HEK293T (cell line): ENCODE measurements around the gene KMT2A.

Source experiments
- CTCF ChIA-PET: fragments of 350-600 bp; formaldehyde crosslinking; extraction: SDS; loops from one replicate; lab custom pipeline; 2021; ENCODE audit warnings: antibody characterized with exemption, inconsistent platforms; lab: Yijun Ruan, JAX
- POLR2A ChIA-PET: fragments of 350-600 bp; formaldehyde crosslinking; extraction: SDS; loops from one replicate; lab custom pipeline; 2020; ENCODE audit warnings: antibody characterized with exemption, inconsistent platforms; lab: Yijun Ruan, JAX
- DNase-seq: peaks from one replicate; pipeline ENCODE4 v3.0.0; 2012; ENCODE audit warnings: mixed read lengths; ENCODE audit errors: extremely low spot score
- ARNT ChIP-seq: fragments of 450-650 bp; IDR thresholded peaks from 2 replicates; pipeline ENCODE4 v1.6.1; 2017; ENCODE audit warnings: mild to moderate bottlenecking
- BHLHE40 ChIP-seq: fragments of 450-650 bp; IDR thresholded peaks from 2 replicates; pipeline ENCODE4 v1.6.1; 2016; ENCODE audit warnings: mild to moderate bottlenecking, moderate library complexity, borderline replicate concordance
- CTBP1 ChIP-seq: fragments of 450-650 bp; IDR thresholded peaks from 2 replicates; pipeline ENCODE4 v1.6.1; 2016; ENCODE audit warnings: borderline replicate concordance
- ELF4 ChIP-seq: fragments of 450-650 bp; IDR thresholded peaks from 2 replicates; pipeline ENCODE4 v1.6.1; 2017; ENCODE audit warnings: antibody characterized with exemption
- FOXA1 ChIP-seq: fragments of 450-650 bp; IDR thresholded peaks from 2 replicates; pipeline ENCODE4 v1.6.1; 2016; ENCODE audit warnings: mild to moderate bottlenecking
- FOXK2 ChIP-seq: fragments of 450-650 bp; IDR thresholded peaks from 2 replicates; pipeline ENCODE4 v1.6.1; 2016; ENCODE audit warnings: mild to moderate bottlenecking
- FOXM1 ChIP-seq: fragments of 450-650 bp; IDR thresholded peaks from 2 replicates; pipeline ENCODE4 v1.6.1; 2017; ENCODE audit warnings: mild to moderate bottlenecking, borderline replicate concordance
- HDGF ChIP-seq: fragments of 450-650 bp; IDR thresholded peaks from 2 replicates; pipeline ENCODE4 v1.6.1; 2017; ENCODE audit warnings: antibody characterized with exemption, borderline replicate concordance
- L3MBTL2 ChIP-seq: fragments of 450-650 bp; conservative IDR thresholded peaks from 2 replicates; pipeline ENCODE4 v1.6.1; 2016; ENCODE audit warnings: mild to moderate bottlenecking
- LEF1 ChIP-seq: fragments of 450-650 bp; IDR thresholded peaks from 2 replicates; pipeline ENCODE4 v1.6.1; 2017; ENCODE audit warnings: mild to moderate bottlenecking, borderline replicate concordance
- NFRKB ChIP-seq: fragments of 450-650 bp; IDR thresholded peaks from 2 replicates; pipeline ENCODE4 v1.6.1; 2016; ENCODE audit warnings: mild to moderate bottlenecking, moderate library complexity
- PKNOX1 ChIP-seq: fragments of 450-650 bp; IDR thresholded peaks from 2 replicates; pipeline ENCODE4 v1.6.1; 2016
- SP1 ChIP-seq: fragments of 450-650 bp; IDR thresholded peaks from 2 replicates; pipeline ENCODE4 v1.6.1; 2017
- SUZ12 ChIP-seq: fragments of 450-650 bp; IDR thresholded peaks from 2 replicates; pipeline ENCODE4 v1.6.1; 2016; ENCODE audit warnings: mild to moderate bottlenecking
- TARDBP ChIP-seq: fragments of 450-650 bp; IDR thresholded peaks from 2 replicates; pipeline ENCODE4 v1.6.1; 2016
- ZNF384 ChIP-seq: fragments of 450-650 bp; IDR thresholded peaks from 2 replicates; pipeline ENCODE4 v1.6.1; 2016

Gene KMT2A

GRCh38 chr11:118532852-118533768 lies 96.8 kb downstream of the KMT2A start:
- ChIA-PET CTCF (no interaction called here), POLR2A (no interaction called here)
- TF ChIP-seq FOXM1: no peak
- no peak for TF ChIP-seq FOXA1
- TF ChIP-seq ZNF384: no peak
- TF ChIP-seq ARNT: no peak
- no peak for TF ChIP-seq ELF4
- no peak for TF ChIP-seq FOXK2
- TF ChIP-seq SP1: no peak
- TF ChIP-seq HDGF: no peak
- TF ChIP-seq SUZ12: no peak
- no peak for TF ChIP-seq L3MBTL2
- TF ChIP-seq NFRKB: no peak
- TF ChIP-seq LEF1: no peak
- TF ChIP-seq PKNOX1: no peak
- no peak for TF ChIP-seq TARDBP
- TF ChIP-seq CTBP1: no peak
- no peak for TF ChIP-seq BHLHE40
- DNase-seq: no peak

GRCh38 chr11:118533769-118534729 lies 97.8 kb downstream of the KMT2A start:
- ChIA-PET CTCF (no interaction called here), POLR2A (no interaction called here)
- TF ChIP-seq PKNOX1: no peak
- DNase-seq: no peak

GRCh38 chr11:118535261-118535660 lies 99.0 kb downstream of the KMT2A start:
- ChIA-PET CTCF (no interaction called here), POLR2A (no interaction called here)
- TF ChIP-seq HDGF (no peak), CTBP1 (no peak), NFRKB (no peak), SUZ12 (no peak), LEF1 (no peak), SP1 (no peak), ARNT (no peak), FOXM1 (no peak)
- DNase-seq: no peak

- ChIA-PET CTCF (no interaction called here), POLR2A (no interaction called here)
- TF ChIP-seq FOXA1 (no peak), L3MBTL2 (no peak), ZNF384 (no peak), ARNT (no peak), LEF1 (no peak), NFRKB (no peak), FOXM1 (no peak), TARDBP (no peak), SUZ12 (no peak), FOXK2 (no peak), SP1 (no peak), PKNOX1 (no peak), ELF4 (no peak), CTBP1 (no peak), HDGF (no peak), BHLHE40 (no peak)
- no peak for DNase-seq
Observed at GRCh38 chr11:118536726-118537125, 100.4 kb downstream of the KMT2A start.

- CTCF ChIA-PET: no interaction called here
- TF ChIP-seq HDGF (no peak), SP1 (no peak)
- POLR2A ChIA-PET: no interaction called here
- DNase-seq: no peak
Observed at GRCh38 chr11:118537409-118537980, 101.2 kb downstream of the KMT2A start.
